Activated CD4-positive, alpha-beta T cell treated with anti-CD3 and anti-CD28 coated beads, Interleukin-2, amount 50 U/mL, for 4 hours (primary cell): ENCODE data around the gene SERPINI2.
"Not testable (repeated sequence)": the region's sequence is repeated elsewhere in the genome, so short reads cannot be mapped to it uniquely, and the experiment has no call there.

ENCODE experiments used
- DNase-seq, 2 experiments: peaks; one replicate each; pipeline ENCODE4 v3.0.0-alpha.2; 2020

Gene SERPINI2

GRCh38 chr3:167445491-167445890, 28.4 kb downstream of the SERPINI2 start:
- DNase-seq = no peak

GRCh38 chr3:167441256-167441655, 32.6 kb downstream of the SERPINI2 start:
- no peak for DNase-seq

- no peak for DNase-seq
Observed at GRCh38 chr3:167437428-167438139, 36.3 kb downstream of the SERPINI2 start.

GRCh38 chr3:167426962-167427361, 46.9 kb downstream of the SERPINI2 start:
- DNase-seq = not testable (repeated sequence)

GRCh38 chr3:167422396-167422795, 51.4 kb downstream of the SERPINI2 start:
- not testable (repeated sequence) for DNase-seq

GRCh38 chr3:167409611-167410010, 64.2 kb downstream of the SERPINI2 start:
- DNase-seq = no peak

GRCh38 chr3:167406876-167407492, 66.9 kb downstream of the SERPINI2 start:
- no peak for DNase-seq

GRCh38 chr3:167397826-167398225, 76.0 kb downstream of the SERPINI2 start:
- no peak for DNase-seq

GRCh38 chr3:167396075-167396474, 77.8 kb downstream of the SERPINI2 start:
- no peak for DNase-seq

- DNase-seq = no peak
Observed at GRCh38 chr3:167394003-167394402, 79.8 kb downstream of the SERPINI2 start.
